HG03097 (cell line): ENCODE data around the gene SPATA31C1.
"Not testable (repeated sequence)": the region's sequence is repeated elsewhere in the genome, so short reads cannot be mapped to it uniquely, and the experiment has no call there.

Source experiments
- ATAC-seq: cut with Tn5 transposase; IDR thresholded peaks from one replicate; pipeline ENCODE4 v1.9.1; 2021; ENCODE audit not compliant: unreplicated experiment, low FRiP score

Gene SPATA31C1

DNA sequence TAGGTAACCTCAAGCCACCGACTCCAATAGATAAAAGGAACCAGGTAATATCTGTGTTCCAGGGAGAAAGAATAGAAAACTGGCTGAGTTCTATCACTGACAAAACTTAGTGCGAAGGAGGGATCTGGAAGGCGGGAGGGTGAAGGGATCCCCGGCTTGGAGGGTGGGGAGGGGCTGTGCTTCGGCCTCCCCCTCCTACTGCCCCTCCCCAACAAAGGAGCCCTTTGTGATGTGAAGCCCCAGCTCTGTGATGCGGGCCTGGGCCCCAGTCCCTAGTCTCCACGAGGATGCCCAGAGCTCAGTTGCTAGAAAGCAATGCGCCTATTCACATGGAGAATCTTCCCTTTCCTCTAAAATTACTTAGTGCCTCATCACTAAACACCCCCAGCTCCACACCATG, at the start of gene SPATA31C1:
Gene SPATA31C1 (plus strand): TSS at position 301 of the 400 bp plus-strand sequence.
- not testable (repeated sequence) for ATAC-seq

DNA sequence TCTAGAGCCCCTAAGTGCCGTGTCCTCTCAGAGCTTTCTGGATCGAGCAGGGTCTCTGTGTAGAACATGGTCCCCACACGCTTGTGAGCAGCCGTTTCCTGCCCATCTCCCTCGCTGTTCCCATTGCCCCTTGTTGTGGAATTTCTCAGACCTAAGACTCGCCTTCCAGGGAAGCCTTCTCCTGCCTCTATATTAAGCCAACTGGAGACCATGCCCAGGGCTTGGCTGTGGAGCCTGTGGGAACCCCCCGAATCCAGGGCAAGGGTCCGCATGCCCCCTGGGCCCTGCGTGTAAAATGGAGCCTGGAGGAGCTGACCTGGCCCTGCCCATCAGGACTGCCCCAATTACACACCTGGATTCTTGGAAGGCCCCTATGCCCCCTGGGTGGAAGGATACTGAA, 49.6 kb upstream of the SPATA31C1 start:
- ATAC-seq, result no peak

DNA sequence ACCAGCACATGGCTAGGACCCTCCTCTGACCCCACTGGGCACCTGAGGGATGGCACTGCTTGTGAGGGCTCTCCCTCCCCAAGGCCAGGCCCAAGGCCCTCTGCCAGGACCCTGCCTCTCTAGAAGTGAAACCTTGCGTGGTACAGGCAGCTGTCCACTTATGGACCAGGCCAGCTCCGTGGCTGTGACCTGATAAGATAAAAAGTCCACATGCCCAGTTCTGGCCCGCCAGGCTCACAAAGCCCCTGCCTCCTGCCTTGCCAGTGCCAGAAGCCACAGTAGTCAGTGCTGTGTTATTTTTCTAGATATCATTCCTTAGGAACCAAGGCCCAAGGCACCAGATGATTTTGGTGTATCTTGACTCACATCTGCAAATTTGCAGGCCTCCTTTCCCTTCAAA, 49.1 kb upstream of the SPATA31C1 start:
- ATAC-seq, result no peak

DNA sequence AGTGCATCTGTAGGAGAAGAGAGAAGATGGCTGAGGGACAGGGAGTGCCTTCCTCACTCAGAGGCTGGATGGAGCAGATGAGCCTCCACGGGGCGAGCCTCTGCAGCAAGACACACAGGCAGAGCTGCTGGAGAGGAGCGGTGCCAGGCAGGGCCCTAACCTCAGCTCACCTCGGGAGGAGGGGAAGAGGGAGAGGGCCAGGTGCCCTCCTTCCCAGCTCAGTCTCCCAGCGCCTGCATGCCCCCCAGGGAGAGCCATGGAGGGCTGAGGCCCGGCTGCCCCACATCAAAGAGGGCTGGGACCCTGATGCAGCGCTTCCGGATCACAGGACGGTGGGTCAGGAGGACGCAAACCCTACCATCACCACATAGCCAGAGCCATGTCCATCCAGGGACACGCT, 48.7 kb upstream of the SPATA31C1 start:
- no peak for ATAC-seq

DNA sequence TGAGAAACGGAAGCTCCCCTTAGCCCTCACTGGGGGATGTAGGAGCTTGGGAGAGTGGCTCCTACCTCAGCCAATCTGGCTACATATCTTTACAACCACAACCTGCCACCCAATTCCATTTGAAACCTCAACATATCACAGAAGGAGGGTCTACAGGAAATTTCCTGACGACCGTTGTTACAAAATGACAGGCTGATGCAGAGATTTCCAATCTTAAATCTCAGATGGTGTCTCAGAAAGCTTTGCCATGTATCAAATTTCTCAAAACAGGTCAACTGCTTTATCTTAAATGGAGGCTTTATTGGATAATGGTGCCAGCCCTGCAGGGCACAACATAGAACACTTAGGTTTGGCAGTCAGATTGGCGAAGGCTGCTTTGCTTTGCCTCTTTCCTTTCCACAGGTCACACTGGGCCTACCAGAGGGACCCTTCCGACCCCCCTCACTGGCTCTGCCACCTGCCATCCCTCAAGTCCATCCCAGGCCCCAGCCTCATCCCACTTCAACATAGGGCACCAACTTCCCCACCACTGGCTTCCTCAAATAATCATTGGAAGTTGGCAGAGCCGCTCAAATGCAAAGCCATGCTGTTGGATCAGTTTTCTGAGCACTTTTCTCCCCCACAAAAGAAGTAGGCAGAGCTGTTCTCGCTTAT, 46.2 kb upstream of the SPATA31C1 start:
- ATAC-seq, result no peak

DNA sequence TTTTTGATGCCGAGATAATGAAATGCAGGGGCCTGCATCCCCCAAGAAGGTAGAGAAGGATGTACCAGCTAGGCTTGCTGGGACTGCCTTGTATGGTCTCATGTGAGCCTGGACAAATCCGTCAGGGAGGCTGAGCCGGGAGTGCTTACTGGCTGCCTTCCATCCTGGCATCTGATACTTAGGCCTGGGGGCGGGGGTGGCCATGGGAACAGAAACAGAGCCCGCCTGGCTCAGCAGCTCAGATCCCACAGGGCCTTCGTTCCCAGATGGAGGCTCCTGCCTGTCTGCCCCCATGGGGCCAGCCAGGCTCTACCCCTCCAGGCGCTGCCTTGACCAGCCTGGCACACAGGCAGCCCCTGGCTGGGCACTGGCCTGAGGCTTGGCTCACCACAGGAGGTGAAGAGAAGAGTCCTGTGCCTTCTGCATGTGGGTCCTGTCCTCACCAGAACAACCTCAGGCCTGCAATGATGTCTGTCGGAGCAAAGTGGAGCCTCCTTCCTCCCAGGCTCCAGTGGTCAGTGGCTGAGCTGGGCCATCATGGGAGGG, 45.6 kb upstream of the SPATA31C1 start:
- no peak for ATAC-seq

DNA sequence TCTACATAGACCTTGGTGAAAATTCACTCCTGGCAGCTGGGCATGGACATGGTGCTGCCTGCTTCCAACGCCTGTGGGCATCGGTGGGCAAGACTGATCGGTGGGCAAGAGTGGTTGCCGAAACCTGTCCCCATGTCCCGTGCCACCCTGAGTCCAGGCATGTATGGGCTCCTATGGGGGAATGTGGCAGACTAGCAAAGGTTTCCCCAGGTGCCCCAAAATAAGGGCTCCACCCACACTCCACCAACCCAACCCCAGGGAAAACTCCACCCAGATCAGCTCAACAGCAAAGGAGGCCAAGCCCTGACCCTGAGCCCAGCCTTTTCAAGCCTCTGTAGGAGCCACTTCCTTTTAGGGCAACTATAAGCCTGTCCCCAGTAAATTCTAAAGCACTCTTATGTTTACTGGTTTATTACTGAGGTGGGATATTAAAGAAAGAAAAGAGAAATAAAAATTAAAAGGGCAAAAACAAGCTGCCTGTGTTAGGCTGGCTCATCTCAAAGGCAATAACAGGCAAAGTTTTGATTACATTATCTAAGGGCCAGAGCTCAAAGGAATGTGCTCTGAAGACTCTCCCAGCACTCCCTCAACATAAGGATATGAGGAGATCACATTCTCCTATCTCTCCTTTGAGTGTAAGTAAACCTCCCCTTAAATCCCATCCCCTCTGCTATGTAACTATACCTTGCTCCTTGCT, 44.0 kb upstream of the SPATA31C1 start:
- no peak for ATAC-seq

DNA sequence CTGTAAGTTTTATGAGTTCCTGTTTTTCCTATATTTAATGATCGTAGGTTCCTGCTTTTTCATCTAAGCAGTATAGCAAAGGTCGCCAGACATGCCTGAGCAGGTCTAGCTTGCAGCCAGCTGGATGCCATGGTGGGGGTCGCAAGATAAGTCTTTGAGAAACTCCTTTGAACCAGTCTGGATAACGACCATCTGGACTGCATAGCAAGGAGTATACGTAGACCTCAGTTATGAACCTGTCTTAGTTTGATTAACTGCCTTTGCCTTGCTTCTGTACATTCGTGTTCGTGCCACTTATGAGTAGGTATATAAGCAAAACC, 43.5 kb upstream of the SPATA31C1 start:
- no peak for ATAC-seq

DNA sequence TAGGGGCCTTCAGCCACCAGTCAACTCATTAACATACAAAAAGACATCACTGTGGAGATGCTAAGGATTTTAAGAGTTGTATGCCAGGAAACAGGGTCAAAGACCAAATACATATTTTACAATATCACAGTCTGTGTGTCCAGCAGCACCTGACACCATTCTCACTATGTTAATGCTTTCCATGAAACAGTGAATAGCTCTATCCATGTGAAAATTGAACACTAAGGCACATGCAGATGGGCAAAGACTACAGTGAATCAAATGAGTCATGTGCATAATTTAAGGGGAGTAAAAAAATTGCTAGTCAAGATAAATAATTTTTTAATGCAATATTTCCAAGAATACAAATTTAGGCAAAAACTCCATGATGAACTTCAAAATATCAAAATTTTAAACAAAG, 42.7 kb upstream of the SPATA31C1 start:
- no peak for ATAC-seq

DNA sequence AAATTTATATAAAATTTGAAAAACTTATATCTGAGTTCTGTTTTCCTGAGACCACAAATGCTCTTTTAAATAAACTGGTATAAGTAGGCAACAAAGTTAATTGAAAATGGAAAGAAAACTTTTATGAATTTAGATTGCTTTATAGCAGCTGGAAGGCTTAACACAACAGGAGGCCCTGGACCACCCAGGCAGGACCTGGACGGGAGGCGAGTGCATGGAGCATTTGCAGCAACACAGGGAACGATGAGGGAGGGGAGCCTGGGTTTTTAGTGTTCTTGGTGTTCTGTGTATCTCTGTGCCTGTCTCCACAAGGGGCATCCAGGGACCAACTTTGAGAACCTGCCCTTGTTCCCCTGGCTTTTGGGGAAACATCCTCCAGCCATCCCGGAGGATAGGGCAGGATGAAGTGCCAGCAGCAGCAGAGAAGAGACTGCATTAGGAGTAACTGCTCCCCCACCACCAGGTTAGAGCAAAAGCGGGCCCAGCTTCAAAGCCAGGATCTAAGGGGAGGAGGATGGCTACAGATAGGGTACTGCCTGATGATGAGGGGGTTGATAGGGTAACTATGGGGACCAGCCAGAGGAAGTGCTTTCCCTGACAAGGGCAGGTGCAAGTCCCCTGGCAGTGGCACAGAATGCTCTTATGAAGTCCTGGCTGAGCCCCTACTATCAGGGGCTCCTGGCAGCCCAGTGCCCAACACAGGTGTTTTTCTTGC, 41.8 kb upstream of the SPATA31C1 start:
- ATAC-seq, result no peak

DNA sequence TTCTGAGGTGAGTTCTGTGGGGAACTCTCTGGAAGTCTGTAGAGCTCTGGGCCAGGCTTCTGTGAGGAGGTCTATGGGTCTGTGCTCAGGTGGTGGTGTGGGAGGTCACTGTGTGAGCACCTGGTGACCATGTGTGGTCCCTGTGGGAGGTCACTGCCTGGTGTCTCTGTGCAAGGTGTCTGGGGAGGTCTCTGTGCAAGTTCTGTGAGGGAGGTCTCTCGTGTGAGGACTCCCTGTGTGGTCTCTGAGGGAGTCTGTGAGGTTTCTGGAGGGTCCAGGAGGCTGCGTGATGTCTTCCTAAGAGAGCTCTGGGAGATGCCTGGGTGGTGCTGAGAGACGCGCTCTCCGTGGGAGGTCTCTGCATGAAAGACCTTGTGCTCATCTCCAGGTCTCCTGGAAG, 41.1 kb upstream of the SPATA31C1 start:
- no peak for ATAC-seq

DNA sequence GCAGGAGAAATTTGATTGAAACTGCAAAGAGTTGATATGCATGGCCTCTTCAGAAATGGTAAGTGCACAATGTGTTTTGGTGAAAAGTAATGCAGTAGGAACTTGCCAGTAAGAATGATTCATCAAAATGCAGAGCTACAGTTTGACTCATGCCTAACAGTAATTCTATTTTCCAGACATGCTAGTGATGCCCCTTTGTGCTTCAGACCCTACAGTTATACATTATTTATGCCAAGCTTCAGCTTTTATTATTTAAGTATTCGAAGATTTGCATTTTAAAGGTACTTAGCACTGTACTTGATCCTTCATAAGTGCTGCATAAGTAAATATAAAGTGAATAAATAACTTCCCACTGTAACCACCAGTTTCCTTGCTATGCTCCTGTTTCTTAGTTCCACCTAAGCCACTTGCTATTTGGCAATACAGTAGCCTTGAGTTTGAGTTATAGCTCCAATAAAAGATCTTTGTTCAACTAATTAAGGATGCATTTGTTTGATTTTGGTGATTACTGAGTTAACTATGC, 38.7 kb upstream of the SPATA31C1 start:
- no peak for ATAC-seq

DNA sequence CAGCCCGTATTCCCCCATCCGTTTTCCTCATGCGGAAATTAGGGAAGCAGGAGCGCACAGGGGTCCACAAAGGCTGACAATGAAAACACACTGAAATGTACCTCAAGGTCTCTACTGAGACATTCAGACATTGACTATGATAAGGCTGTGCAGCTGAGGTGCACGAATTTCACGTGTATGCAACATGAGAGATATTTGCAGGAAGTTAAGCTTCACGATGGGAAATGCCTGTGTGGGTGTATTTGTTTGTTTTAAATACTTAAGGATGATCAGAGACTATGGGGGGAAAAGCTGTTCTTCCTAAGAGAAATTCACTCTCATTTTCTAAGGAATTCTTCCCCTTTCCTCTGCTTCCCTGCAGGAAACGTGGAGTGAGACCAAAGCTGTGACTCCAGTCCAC, 37.6 kb upstream of the SPATA31C1 start:
- ATAC-seq, result no peak

DNA sequence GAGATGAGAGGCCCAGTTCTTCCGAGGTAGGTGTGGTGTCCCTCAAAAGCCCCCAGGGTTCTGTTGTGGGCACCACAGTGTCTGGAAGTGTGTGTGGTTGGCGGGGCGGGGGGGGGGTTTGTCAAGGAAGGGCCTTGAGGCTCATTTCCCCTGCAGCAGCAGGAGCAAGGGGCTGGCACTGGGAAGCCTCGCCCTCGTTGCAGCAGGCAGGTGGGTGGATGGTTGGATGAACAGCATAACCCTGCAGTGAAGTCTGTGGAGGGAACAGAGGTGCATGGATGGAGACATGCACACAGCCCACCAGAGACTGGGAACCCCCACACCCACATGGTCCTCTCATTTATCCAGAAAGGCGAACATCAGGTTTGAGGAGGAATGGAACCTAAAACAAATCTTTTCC, 37.1 kb upstream of the SPATA31C1 start:
- no peak for ATAC-seq

DNA sequence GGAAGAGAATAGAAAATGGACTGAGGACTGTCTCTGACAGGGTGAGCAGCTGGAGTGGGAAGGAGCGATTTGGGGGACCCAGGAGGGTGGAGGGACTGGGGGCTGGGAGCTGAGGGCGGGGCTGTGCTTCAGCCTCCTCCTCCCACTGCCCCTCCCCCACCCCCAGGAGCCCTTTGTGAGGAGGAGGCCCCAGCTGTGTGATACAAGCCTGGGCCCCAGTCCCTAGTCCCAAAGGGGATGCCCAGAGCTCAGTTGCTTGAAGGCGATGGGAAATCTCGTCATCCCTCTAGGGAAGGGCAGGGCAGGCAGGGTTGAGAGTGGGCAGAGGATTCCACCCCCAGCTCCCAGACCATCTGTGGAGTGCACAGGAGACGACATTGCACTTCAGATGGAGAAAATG, 35.1 kb upstream of the SPATA31C1 start, which contains the start of gene SPATA31E1:
Gene SPATA31E1 (plus strand): TSS at position 251 of the 400 bp plus-strand sequence. CDS start 15 bp downstream, at position 266.
- no peak for ATAC-seq

DNA sequence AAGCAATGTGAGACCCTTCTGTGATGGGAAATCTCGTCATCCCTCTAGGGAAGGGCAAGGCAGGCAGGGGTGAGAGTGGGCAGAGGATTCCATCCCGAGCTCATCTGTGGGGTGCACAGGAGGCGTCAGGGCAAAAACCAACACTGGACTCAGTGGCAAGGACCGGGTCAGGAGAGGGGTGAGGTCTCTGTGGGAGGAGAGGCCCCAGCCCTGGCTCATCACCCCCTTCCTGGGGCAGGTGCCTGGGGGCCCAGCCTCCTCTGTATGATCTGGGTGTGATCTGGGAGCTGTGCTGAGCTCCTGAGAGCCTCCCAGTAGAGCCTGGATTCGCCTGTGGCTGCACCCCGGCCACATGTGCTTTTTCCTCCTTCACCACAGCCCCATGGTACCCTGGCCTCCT, 34.5 kb upstream of the SPATA31C1 start:
- no peak for ATAC-seq

DNA sequence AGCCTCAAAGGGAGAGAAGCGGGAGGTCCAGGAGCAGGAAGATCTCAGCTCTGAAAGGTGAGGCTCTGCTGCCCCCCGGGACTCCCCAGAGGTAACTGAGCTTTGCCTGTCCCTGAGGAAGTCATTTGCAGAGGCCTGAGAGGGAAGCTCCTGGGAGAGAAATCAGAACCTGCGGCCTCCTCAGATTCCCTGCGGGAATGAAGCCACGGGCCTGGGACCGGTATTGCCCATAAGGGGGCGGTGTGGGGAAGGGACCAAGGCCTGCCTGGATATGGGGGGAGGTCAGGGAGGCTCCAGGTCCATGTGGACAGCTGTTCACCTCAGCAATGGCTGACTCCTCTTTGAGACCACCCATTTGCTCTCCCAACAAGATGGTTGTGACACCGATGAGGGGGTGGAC, 33.8 kb upstream of the SPATA31C1 start:
- no peak for ATAC-seq

DNA sequence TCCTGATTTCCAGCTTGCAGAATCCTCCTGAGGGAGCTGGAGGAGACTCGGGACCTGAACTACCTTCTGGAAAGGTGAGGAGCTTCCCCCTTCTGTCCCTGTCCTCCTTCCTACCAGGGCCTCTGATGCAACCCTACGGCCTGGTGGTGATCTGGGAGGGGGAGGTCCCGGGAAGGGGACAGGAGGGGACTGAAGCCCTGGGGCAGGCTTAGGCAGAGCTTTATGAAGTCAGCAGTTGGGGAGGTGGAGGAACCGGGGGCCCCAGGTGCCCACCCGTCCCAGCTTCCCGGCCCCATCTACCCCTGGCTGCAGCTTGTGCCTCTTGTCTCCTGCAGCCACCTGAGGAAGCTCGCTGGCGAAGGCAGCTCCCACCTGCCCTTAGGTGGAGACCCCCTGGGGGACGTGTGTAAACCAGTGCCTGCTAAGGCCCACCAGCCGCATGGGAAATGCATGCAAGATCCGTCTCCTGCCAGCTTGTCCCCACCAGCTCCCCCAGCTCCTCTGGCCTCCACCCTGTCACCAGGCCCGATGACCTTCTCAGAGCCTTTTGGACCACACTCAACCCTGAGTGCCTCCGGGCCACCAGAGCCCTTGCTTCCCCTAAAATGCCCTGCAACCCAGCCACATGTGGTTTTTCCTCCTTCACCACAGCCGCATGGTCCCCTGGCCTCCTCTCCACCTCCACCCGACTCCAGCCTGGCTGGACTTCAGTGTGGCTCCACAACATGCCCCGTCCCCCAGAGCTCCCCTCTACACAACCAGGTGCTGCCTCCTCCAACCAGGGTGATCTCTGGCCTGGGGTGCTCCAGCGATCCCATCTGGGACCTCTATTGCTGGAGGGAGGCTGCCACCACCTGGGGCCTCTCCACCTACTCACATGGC, 32.9 kb upstream of the SPATA31C1 start:
- no peak for ATAC-seq

DNA sequence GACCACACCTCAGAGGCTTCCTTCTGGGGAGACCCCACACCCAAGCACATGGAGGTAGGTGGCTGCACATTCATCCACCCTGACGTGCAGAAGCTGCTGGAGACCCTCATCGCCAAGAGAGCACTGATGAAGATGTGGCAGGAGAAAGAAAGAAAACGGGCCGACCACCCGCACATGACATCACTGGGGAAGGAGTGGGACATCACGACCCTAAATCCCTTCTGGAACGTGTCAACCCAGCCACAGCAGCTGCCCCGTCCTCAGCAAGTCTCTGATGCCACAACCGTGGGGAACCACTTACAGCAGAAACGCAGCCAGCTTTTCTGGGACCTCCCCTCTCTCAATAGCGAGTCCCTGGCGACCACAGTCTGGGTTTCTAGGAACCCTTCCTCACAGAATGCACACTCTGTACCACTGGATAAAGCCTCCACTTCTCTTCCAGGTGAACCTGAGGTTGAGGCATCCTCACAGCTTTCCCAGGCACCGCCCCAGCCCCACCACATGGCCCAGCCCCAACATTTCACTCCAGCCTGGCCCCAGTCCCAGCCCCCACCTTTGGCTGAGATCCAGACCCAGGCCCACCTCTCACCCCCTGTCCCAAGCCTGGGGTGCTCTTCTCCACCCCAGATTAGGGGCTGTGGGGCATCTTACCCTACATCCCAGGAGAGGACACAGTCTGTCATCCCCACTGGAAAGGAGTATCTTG, 32.1 kb upstream of the SPATA31C1 start:
- no peak for ATAC-seq
